Limb (tissue), 2 donors: ENCODE data around the gene CCDC157.

Experiments
- DNase-seq, 2 donors: peaks; one replicate each; pipeline ENCODE4 v3.0.0-alpha.2; 2016; ENCODE audit errors: extremely low spot score in 2 of 2

CCDC157 gene

DNA sequence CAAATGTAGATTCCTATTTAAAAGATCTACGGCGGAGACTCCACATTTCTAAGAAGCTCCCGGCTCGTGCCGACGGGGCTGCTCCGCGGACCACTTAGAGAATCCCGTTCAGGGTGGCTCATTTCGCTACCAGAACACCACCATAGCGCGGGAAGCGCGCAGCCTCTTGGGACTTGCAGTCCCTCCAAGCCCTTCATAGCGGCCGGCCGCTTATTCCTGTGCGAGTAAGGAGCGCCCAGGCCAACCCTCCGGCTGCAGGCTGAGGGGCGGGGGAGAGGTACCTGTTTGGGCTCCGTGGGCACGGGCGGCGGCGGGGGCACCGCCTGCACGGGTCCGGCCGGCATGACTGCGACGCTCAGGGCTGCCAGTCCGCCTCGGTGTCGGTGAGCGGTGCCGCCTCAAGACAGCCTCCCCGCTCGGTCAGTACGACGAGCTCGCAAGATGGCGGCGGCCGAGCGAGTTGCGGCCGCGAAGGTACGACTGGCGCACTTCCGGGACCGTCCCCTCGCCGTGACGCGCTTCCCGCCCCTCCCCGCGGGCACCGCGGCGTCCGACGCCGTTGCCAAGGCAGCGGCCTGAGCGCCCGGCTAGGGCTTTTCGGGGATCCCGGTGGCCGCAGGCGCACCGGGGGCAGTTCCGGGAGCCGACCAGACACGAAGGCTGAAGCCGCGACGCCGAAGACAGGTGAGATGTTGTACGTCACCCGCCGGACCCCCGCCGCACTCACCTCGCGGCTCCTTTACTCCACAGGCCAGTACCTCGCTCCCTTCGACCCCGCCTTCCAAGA, at the start of gene CCDC157, which contains the start of gene SF3A1:
TSS of gene CCDC157 (plus strand) at position 559 of the 787 bp plus-strand sequence. CDS start 8,994 bp downstream, outside the sequence.
TSS of gene SF3A1 (minus strand) at position 446 of the 787 bp plus-strand sequence. CDS start at position 344, 102 bp downstream.
- peak; percentile 93 to 94 for DNase-seq

DNA sequence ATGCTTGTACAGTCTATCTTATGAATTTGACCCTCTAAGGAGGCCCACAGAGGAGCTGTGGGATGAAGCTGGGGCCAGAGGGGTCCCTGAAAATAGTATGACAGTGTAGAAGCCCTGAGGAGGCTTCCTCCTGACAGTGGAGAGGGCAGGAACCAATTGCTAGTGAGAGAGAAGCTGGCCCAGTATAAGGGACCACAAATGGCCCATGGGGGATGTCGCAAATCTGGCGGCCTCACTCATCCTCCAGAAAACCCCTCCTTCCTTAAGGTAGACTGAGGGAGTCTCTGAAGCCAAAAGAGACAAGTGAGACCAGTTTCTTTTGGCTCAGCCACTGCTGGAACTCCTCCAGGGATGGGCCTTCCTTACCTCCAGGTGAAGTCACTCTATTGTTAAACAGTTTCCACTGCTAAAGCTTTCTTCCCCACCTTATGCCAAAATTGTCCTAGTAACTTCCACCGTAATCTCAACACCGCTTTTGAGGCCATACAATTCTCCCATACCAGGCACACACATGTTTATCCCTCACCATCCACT, 49.7 kb upstream of the CCDC157 start:
- DNase-seq = no peak

DNA sequence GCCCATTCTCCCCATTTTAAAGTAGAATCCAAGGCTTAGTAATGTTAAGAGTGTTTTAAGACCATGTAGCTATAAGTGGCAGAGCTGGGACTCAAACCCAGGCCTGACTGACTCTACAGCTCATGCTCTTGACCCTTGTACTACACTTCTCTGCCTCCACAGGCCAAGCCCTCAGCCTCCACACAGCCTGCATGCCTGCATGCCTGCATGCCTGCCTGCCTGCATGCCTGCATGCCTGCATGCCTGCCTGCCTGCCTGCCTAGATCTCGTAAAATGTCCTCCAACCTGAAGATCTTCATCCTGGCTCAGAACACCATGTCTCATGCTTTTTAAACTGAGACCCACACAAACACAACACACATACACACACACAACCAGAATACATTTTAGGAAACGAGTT, 48.7 kb upstream of the CCDC157 start:
- no peak for DNase-seq

DNA sequence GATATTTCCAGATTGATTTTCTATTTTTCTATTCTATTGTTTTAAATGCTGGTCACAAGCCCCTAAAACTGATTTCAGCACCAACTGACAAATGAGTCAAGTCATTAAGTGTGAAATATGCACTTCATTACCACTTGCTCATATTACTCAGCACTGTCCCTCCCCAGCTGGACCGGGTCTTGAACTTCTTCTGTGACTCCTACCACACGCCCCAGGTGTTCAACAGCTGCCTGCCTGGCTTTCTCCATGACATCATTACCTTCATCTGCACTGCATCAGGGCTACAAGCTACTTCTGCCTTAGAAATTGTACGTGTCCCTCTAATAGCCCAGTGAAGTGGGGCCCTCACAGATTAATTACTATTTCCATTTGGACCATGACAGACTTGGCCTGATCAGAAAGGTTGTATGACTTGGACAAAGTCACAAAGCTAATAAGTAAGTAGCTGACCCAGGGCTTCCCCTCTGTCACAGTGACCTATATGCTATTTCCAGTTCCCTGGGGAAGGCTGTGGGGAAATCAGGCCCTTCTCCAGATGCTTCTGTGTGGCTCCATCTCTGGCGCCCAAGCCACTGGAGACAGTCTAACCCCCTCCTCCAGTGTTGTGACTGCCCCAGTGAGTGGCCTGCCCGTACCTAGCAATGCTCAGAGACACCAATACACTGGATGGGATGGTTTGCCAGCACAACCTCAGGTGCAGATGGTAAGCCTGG, 48.1 kb upstream of the CCDC157 start:
- DNase-seq = no peak

DNA sequence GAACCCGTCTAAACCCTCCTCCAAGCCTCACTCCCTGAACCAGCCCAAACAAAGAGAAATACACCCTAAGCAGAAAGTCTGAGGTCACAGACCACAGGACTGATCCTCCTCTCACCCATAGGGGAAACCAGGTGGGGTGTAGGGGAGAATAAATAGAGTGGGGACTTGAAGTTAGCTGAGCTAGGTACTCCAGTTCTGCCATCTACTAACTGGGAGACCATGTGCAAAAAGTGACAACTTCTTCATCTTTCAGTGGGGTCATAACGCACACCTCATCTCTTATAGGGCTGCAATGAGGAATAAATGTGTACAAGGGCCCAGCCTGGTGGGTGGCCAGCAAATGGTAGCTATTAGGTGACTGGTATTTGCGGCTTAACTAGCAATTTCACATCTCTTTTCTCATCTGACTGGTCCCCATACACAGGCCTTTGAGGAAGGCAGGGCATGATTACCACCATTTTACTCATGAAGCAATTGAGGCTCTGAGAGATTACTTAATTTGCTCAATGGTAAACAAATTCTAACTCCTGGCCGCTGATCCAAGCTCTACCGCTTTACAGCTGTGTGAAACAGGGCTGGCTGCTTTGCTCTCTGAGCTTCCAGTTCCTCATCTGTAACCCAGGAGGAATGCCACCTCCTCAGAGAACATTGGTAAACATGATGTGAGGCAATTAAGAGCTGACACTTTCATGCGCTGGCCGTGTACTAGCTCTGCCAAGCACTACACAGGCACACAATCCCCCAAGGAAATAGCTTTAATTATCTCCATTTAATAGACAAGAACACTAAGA, 46.7 kb upstream of the CCDC157 start:
- DNase-seq = no peak

DNA sequence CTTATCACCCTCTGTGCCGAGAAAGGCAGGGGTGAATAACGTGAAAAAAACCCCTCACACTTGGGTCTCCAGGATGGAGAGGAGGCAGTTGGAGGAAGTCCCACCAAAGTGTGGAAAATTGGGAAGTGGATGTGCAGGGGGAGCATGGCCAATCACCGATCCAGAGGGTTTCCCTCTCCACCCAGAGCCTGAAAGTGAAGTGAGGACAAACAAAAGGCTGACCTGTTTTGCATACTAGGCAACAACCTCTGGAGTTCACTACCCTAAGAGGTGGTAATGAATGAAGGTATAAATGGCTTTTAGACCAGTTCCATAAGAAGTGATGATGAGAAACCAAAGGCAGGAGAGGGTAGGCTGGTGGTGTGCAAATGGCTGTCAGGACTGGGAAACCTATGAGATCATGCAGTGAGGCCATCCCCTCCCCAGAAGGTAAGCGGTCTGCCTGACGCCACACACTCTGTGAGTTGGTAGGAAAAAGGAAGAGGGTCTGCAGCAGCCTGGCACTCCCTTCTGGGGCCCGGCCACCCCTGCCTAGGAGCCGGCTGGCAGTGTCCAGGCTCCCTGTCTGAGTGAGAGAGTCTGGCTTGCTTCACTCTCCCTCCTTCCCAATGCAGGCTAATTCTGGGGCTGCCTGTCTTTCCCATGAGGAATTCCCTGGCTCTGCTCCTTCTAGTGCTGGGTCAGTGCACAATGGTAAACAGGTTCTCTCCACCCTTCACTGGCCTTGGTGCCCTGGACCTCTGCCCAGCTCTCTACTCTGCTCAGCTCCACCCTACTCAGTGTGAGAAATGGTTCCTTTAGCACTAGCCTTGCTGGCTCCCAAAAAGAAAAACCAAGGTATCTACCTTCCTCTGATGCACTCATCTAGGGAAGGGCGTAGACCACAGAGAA, 45.7 kb upstream of the CCDC157 start:
- DNase-seq = no peak

DNA sequence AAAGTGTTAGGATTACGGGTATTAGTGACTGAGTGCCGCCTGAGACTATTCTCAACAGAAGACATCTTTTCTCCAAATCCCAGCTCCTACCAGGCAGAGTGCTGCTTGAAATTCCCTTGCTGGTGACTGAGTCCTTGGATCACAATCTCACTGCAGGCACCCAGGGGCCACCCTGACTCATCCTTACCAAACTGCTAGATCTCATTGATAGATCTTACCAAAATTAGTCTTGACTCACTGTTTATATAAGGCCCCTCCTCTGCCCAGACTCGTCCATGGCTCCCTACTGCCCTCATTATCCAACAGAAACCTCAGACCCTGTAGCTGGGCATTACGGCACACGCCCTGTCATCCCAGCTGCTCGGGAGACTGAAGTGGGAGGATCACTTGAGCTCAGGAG, 44.8 kb upstream of the CCDC157 start:
- DNase-seq = no peak

DNA sequence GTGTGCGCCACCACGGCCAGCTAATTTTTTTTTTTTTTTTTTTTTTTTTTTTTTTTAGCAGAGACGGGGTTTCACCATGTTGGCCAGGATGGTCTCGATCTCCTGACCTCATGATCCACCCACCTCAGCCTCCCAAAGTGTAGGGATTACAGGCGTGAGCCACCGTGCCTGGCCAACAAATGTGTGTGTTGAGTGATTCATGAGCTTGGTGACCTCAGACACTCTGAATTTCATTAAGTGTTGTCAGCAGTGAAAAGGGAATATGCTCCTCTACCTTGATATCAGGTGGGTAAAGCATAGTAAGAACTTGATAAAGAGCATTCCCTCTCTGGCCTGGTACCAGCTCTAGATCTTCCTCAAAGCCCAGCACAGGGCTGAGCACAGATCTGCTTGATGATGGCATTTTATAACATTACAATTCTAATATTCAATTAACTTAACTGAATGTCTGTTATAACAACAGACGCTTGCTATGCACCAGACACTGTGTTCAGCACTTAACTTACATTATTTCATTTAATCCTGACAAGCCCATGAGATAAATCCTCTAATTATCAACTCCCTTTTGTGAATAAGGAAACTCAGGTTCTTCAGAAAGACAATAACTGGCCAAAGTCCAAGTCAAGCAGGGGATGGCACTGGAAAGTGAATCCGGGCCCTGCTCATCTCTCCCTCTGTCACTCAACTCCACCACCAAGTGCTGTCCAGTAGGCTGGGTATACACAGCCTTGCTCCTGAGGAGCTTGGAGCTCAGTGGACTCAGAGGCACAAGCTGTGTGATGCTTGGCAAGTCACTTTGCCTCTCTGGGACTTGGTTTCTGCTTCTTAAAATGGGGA, 43.1 kb upstream of the CCDC157 start:
- no peak for DNase-seq

DNA sequence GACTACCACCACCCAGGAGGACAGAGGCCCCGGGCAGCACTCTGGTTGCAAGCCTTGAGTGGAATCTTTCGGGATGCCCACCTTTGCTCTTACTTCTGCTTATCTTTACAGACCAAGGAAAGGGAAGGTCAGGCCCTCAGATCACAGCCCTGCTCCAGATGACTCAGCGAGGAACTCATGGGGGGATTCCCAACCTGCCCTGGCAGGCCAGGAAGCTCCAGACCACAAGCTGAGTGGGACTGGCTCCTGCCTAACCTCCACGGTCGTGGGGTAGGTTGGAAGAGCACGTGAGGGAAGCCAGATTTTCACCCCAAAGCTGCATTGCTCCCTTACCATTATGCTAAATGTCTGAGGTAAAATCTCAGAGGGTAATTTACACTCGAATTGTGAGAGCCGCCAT, 41.9 kb upstream of the CCDC157 start:
- DNase-seq = no peak

DNA sequence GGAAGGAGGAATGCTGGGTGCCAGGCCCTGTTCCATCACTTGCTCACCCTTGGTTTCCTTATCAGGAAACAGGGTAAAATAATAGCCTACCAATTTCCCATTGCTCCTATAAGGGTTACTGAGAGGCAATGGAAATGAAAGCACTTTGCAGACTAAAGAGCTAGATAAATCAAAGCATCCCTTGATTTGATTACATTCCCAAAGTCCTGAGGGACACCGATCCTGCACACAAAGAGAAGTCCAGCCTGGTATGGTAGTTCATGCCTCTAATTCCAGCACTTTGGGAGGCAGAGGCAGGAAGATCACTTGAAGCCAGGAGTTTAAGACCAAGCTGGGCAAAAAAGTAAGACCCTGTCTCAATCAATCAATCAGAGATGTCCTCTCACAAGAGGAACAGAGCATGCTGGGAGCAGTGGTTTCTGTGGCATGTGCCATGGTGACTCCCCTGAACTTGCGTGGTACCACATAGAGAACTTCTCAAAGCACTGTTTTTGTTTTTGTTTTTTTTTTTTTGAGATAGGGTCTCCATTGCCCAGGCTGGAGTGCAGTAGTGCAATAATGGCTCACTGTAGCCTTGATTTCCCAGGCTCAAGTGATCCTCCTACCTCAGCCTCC, 40.7 kb upstream of the CCDC157 start:
- no peak for DNase-seq

DNA sequence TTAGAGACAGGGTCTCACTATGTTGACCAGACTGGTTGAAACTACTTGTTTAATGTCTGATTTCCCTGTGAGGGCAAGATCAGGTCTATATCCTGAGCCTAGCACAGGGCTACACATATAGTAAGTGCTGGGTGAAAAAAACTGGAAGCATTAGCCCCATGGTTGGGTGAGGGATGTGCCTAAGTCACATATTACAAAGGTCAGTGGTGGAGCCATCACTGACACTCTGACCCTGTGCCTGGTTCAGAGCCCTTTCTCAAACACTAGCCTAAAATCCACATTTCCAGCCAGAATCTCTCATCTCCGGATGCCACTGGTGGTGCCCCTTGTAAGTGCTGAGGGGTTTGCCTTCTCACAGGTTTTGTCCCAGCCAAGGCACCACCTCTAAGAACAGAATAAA, 39.0 kb upstream of the CCDC157 start:
- DNase-seq = no peak

DNA sequence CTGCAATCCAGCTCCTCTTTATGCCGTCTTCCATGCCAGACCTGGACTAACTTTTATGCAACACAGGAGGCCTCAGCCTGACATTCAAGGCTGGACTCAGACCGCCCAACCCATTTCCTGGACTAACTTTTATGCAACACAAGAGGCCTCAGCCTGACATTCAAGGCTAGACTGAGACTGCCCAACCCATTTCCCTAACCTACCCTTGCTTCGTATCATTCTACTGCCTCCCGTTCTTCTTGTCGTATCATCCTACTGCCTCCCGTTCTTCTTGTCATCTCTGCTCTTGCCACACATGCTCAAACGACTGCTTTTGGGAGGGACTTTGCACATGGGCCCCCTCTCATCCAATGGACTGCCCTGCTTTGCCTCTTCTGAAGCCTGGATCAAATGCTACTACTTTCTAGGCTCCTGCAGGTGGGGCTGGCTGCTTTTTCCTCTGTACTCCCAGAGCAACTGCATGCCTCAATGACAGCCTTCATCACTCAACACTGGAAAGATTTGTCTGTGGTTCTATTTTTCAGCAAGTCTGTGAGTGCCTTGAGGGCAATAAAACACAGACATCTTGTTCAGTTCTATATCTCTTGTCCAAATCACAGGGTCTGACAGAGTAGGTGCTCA, 37.9 kb upstream of the CCDC157 start:
- DNase-seq = no peak

DNA sequence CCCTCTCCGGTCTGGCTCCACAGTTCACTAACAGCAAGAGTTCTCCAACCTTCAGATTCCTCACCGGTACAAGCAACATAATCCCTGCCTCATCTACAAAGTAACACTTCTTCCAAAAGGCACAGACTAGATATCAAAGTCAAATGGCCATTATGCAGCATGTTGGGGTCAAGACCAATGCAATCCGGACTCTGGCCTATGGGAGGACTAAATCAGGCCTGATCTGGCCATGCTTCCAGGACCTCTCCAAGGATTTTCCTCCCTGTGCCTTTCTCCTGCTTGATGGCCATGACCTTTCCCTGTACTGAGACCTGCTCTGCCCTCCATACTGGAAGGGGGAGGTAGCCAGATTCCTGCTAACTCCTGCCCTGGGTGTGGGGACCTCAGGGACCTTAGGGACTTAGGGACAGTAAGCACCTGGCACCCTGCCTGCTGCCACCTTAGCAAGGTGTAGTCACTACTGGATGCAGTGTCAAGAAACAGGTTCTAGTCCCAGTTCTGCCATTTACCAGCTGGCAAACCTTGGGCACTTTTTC, 36.7 kb upstream of the CCDC157 start:
- DNase-seq = no peak

DNA sequence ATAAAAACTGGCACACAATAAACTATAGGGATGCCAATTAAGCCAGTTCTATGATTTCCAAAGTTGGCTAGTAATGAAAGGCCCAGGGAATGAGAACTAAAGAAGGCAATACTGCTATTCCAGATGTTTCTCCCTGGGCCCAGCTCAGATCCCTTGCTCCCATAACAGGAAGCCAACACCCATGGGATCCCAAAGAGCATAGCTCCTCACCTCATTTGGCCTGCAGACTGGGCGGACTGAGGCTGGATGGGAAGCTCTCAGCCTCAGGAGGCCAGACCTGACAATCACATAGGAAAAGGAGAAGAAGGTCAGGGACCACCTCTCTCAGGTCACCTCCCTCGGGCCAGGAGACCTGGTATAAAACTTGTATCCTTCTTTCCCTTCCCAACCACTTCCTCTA, 35.3 kb upstream of the CCDC157 start:
- no peak for DNase-seq

DNA sequence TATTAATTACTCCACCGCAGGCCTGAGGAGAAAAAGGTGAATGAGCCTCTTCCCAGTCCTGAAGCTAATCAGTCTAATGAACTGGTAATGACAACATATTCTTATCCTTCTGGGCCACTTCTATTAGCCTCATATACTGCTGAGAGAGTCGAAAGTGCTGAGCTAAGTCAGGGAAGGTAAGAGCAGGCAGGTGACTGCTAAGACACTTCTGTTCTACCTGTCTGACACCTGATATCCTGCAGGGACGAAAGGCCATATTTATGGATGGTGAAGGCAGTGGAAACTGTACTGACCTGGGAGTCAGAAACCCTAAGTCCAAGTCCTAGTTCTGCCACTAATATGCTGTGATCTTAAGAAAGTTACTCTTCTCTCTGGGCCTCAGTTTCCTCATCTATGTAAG, 33.6 kb upstream of the CCDC157 start:
- no peak for DNase-seq

DNA sequence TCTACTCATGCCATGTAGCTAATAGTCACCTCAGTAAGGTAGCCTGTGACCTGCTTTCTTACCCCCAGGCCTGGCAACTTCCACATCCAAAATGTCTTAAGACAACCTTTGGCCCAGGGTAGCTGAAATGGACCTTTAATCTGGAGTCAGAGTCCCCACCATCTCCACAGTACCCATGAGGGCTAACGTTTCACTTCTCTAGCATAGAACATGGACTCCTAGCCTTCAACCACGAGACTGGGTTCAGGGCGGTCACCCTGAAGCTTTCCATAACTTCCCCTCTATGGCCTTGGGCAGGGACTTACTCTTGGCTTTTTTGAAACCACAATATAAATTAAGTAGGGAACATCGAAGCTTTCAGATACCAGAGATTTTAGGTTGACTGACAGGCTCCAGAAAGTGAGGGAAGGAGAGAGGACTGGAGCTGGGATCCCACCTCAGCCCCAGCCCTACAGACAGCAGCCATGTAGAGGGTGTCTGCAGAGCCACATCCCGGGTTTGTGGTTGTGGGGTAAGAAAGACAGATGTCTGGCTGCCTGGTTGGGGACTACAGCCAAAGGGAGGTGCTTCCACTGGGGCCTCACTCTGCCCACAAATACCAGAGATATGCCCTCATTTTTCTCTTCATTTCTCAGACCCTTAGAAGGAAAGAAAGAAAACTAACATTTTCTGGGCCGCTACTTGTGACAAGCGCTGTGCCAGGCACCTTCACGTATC, 32.6 kb upstream of the CCDC157 start:
- DNase-seq = no peak

DNA sequence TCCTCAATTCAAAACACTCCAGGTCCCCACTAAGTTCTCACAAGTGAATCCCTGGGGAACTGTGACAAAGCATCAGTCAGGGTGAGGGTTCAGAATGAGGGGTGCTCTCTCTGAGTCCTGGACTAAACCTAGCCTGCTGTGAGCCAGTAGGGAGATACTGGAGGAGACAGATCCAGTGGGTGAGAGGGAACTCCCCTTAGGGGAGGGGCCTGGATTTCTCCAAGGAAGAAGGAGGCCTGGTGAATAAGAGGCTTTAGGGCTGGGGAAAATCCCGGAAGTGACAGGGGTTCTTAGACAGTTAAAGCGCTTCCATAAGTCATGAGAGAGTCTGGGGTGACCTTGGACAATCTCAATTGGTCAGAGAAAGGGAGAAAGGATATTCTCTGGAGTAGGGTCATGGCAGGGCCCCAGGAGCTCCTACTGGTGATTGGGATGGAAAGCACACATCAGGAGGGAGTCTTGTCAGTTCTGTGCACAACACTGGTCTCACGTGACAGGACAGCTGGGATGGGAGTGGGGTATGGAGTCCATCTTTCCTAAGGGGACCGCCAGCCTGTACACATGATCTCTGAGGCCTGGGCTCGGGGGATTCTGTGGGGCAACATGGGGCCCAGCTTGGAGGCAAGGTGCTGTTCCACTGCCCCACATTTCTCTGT, 31.6 kb upstream of the CCDC157 start:
- no peak for DNase-seq
